ENCODE results near the gene MMP20. TPM values are rescaled to one million over a fixed set of nuclear protein-coding genes. Genes with fewer than 3 reads are reported as not detected.

The MMP20 gene
- total and polyA plus RNA-seq, 2 donors (not counting 3 experiments of a cell fraction or from before 2014, with no cell fraction given) = not detected

DNA sequence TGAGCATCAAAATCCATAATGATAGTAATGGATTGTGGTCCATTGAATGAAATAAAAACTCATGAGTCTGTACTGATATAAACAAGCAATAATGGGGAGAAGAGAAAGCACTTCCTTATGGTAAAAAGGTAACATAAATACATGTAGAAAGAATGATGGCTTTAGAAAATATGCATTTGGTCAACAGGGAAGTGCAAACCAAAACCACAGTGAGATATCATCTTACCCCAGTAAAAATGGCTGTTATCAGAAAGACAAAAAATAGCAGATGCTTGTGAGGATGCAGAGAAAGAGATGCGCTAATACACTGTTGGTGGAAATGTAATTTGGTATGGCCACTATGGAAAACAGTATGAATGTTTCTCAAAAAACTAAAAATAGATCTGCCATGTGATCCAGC is 6.9 kb upstream of the MMP20 start:
- Histone ChIP-seq H3K27me3 (ENCODE audit: control insufficient read depth in 2 of 2, insufficient read depth in 2 of 2, low read length in 2 of 2) (peaks cover 0 to 2% of the 10 kb centered on the region in 2 experiments), H4K20me1 (replicated peaks; ENCODE audit: control insufficient read depth, extremely low read depth, insufficient read depth, low read length) (no peaks in the 10 kb centered on the region), H2AFZ (ENCODE audit: low read depth, low read length) (no peak overlapping the region), H3K9me1 (replicated peaks; ENCODE audit: control insufficient read depth, extremely low read depth, insufficient read depth, low read length) (no peaks in the 10 kb centered on the region), H3K27ac (ENCODE audit: insufficient read depth, low read depth, low read length) (no peak overlapping the region), H3K36me3 (ENCODE audit: control insufficient read depth in 2 of 2, extremely low read depth in 1 of 2, insufficient read depth in 2 of 2, low read length in 2 of 2) (no peaks in the 10 kb centered on the region), H3K9ac (replicated peaks; ENCODE audit: extremely low read depth, insufficient read depth, low read length) (no peak overlapping the region), H3K4me2 (ENCODE audit: insufficient read depth, low read length) (no peak overlapping the region), H3K4me3 (replicated peaks in 1 of 3; ENCODE audit: insufficient read depth in 1 of 3, low read depth in 1 of 3, low read length in 3 of 3) (no peak overlapping the region), H3K79me2 (ENCODE audit: control insufficient read depth, insufficient read depth, low read length) (no peaks in the 10 kb centered on the region), H3K4me1 (ENCODE audit: control insufficient read depth, extremely low read depth, insufficient read depth, low read length) (no peaks in the 10 kb centered on the region), H3K9me3 (replicated peaks; ENCODE audit: control insufficient read depth, insufficient read depth, low read length) (no peaks in the 10 kb centered on the region)
- FAIRE-seq (no peak), DNase-seq (ENCODE audit: low read depth, low spot score) (no peak)
- TF ChIP-seq MYC (IDR thresholded peaks at IDR 0.05; ENCODE audit: low read depth, low read length) = no peak
- TF ChIP-seq POLR2A (IDR thresholded peaks at IDR 0.05; ENCODE audit: low read depth, low read length) = no peak
- no peak for TF ChIP-seq MAX (IDR thresholded peaks at IDR 0.05; ENCODE audit: insufficient read depth, insufficient read length)
- no peak for TF ChIP-seq EZH2 (IDR thresholded peaks at IDR 0.05; ENCODE audit: borderline replicate concordance, low read depth, low read length, severe bottlenecking)
- TF ChIP-seq JUN (IDR thresholded peaks at IDR 0.05; ENCODE audit: borderline replicate concordance, insufficient read depth, insufficient read length, low read depth) = no peak
- TF ChIP-seq FOS (IDR thresholded peaks at IDR 0.05; ENCODE audit: borderline replicate concordance, insufficient read depth, low read length) = no peak
- no peak for TF ChIP-seq GATA2 (IDR thresholded peaks at IDR 0.05; ENCODE audit: insufficient read depth, insufficient read length, low read depth, low read length)
- no peak for TF ChIP-seq POLR2AphosphoS5 (IDR thresholded peaks at IDR 0.05; ENCODE audit: insufficient read depth, low read depth, low read length)
- TF ChIP-seq, protein P1, sequence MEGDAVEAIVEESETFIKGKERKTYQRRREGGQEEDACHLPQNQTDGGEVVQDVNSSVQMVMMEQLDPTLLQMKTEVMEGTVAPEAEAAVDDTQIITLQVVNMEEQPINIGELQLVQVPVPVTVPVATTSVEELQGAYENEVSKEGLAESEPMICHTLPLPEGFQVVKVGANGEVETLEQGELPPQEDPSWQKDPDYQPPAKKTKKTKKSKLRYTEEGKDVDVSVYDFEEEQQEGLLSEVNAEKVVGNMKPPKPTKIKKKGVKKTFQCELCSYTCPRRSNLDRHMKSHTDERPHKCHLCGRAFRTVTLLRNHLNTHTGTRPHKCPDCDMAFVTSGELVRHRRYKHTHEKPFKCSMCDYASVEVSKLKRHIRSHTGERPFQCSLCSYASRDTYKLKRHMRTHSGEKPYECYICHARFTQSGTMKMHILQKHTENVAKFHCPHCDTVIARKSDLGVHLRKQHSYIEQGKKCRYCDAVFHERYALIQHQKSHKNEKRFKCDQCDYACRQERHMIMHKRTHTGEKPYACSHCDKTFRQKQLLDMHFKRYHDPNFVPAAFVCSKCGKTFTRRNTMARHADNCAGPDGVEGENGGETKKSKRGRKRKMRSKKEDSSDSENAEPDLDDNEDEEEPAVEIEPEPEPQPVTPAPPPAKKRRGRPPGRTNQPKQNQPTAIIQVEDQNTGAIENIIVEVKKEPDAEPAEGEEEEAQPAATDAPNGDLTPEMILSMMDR (IDR thresholded peaks at IDR 0.05; ENCODE audit: extremely low read depth in 1 of 2, insufficient read depth in 1 of 2, low read depth in 1 of 2, low read length in 2 of 2) = no peak
- dilution Hi-C loops (cut with MboI; ENCODE audit: extremely low pct_ligation_motif_present, low sequenced_read_pairs) (no loop called here), intact Hi-C loops (cut with micrococcal nuclease) (no loop called here)
- POLR2A ChIA-PET = no interaction called here
- BruUV-seq (replicated peaks) = no TSS peak
- CTCF ChIA-PET = no interaction called here

Data from endothelial cell of umbilical vein (primary cell).